Effector memory CD4-positive, alpha-beta T cell (primary cell): ENCODE results near the gene APC2.

Experiments
- DNase-seq, 3 donors: peaks; one replicate each; pipeline ENCODE4 v3.0.0-alpha.2; 2020
- H3K27ac ChIP-seq: 2 replicates; pipeline ENCODE4 v1.7.0; 2013; ENCODE audit warnings: mild to moderate bottlenecking, low read length, moderate library complexity; ENCODE audit not compliant: insufficient read depth, poor library complexity, severe bottlenecking
- H3K27me3 ChIP-seq: replicated peaks from 2 replicates; pipeline ENCODE4 v1.7.0; 2013; ENCODE audit warnings: mild to moderate bottlenecking, low read length; ENCODE audit not compliant: insufficient read depth, control insufficient read depth, poor library complexity, severe bottlenecking
- H3K36me3 ChIP-seq: 2 replicates; pipeline ENCODE4 v1.7.0; 2013; ENCODE audit warnings: mild to moderate bottlenecking, low read length, moderate library complexity; ENCODE audit not compliant: control insufficient read depth, insufficient read depth
- H3K4me1 ChIP-seq: 2 replicates; pipeline ENCODE4 v1.7.0; 2013; ENCODE audit warnings: low read length, mild to moderate bottlenecking; ENCODE audit not compliant: control insufficient read depth, insufficient read depth, poor library complexity, severe bottlenecking
- H3K4me3 ChIP-seq: 2 replicates; pipeline ENCODE4 v1.7.0; 2013; ENCODE audit warnings: low read length, low read depth, mild to moderate bottlenecking; ENCODE audit not compliant: insufficient read depth, poor library complexity, severe bottlenecking
- H3K9me3 ChIP-seq: 2 replicates; pipeline ENCODE4 v1.7.0; 2013; ENCODE audit warnings: mild to moderate bottlenecking, low read length, moderate library complexity; ENCODE audit not compliant: control insufficient read depth

The APC2 gene

GRCh38 chr19:1431759-1432506 is 18.0 kb upstream of the APC2 start:
- no peaks in the 10 kb centered on the region for H3K9me3 ChIP-seq
- H3K4me3 ChIP-seq = no peak overlapping the region
- DNase-seq = no peak
- no peaks in the 10 kb centered on the region for H3K27me3 ChIP-seq
- H3K36me3 ChIP-seq = peaks cover 72% of the 10 kb centered on the region
- no peaks in the 10 kb centered on the region for H3K4me1 ChIP-seq
- H3K27ac ChIP-seq = no peak overlapping the region

GRCh38 chr19:1432507-1432887 is 17.4 kb upstream of the APC2 start:
- H3K27ac ChIP-seq = no peak overlapping the region
- no peaks in the 10 kb centered on the region for H3K9me3 ChIP-seq
- H3K4me1 ChIP-seq = no peaks in the 10 kb centered on the region
- H3K27me3 ChIP-seq = no peaks in the 10 kb centered on the region
- peaks cover 67% of the 10 kb centered on the region for H3K36me3 ChIP-seq
- no peak for DNase-seq
- no peak overlapping the region for H3K4me3 ChIP-seq

DNA sequence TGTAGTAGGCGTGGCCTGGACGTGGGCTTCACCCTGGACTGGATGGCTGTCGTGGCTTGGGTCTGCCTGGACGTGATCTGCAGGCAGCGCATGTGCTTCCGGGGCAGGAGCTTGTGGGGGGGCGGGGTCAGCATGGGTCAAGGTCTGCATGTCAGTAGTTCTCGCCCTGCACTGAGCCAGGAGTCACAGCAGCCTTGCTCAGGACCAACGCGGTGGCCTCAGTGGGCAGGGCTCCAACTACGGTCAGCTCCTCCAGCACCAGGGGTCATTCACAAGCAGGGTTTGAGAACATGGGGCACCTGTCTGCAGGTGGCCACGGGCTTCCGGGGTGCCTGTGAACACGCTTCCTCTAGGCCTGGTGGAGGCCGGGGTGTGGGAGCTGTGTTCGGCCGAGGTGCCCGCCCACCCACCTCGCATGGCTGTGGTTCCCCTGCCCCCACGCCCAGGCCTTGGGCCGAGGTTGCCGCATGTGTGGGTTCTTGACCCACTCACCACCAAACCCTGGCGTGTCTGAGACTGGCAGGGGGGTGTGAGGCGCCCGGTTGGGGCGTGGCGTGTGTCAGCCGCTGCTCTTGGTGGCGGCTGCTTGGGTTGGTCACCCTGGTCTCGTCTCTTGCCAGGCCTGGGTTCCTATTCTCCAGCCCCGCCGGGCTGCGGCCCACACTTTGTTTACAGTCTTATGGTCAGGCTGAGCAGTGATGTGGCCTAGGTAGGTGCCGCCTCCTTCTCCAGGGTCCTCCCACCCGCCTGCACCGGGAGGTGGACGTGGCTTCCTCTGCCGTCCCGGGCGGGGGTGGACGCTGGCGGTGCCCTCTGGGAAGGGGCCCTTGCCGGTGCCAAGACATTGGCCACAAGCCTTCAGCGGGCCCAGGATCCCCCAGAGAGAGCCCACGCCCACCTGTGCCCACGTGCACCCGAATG is 16.5 kb upstream of the APC2 start:
- Histone ChIP-seq H3K9me3 (no peaks in the 10 kb centered on the region), H3K36me3 (peaks cover 61% of the 10 kb centered on the region), H3K27ac (no peak overlapping the region), H3K27me3 (no peaks in the 10 kb centered on the region), H3K4me1 (peaks cover 4% of the 10 kb centered on the region), H3K4me3 (no peak overlapping the region)
- DNase-seq = no peak

- no peak overlapping the region for H3K4me3 ChIP-seq
Observed at GRCh38 chr19:1434040-1434366, 15.9 kb upstream of the APC2 start.

DNA sequence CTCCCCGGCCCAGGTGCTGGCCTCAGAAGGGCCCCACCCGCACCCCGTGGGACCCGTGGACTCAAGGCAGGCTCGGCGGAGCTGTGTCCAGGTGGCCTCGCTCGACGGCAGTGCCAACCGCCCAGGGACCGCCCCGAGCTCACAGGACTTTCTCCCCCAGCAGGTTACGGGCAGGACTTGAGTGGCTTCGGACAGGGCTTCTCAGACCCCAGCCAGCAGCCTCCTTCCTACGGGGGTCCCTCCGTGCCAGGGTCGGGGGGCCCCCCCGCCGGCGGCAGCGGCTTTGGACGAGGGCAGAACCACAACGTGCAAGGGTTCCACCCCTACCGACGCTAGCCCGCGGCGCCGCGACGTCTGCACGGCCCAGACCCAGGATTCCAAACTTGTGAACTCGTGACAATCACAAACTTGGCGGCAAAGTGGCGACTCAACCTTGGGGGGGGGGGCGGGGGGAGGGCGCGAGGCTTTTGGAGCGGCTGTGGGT is 15.3 kb upstream of the APC2 start:
- Histone ChIP-seq H3K4me3 (no peak overlapping the region), H3K4me1 (peaks cover 11% of the 10 kb centered on the region), H3K27ac (no peak overlapping the region), H3K36me3 (peaks cover 55% of the 10 kb centered on the region), H3K27me3 (no peaks in the 10 kb centered on the region), H3K9me3 (no peaks in the 10 kb centered on the region)
- no peak for DNase-seq

More at GRCh38 chr19:1434040-1434366, 15.9 kb upstream of the APC2 start:
- no peak for DNase-seq
- peaks cover 5% of the 10 kb centered on the region for H3K4me1 ChIP-seq
- peaks cover 59% of the 10 kb centered on the region for H3K36me3 ChIP-seq
- H3K9me3 ChIP-seq = no peaks in the 10 kb centered on the region
- no peaks in the 10 kb centered on the region for H3K27me3 ChIP-seq
- no peak overlapping the region for H3K27ac ChIP-seq

DNA sequence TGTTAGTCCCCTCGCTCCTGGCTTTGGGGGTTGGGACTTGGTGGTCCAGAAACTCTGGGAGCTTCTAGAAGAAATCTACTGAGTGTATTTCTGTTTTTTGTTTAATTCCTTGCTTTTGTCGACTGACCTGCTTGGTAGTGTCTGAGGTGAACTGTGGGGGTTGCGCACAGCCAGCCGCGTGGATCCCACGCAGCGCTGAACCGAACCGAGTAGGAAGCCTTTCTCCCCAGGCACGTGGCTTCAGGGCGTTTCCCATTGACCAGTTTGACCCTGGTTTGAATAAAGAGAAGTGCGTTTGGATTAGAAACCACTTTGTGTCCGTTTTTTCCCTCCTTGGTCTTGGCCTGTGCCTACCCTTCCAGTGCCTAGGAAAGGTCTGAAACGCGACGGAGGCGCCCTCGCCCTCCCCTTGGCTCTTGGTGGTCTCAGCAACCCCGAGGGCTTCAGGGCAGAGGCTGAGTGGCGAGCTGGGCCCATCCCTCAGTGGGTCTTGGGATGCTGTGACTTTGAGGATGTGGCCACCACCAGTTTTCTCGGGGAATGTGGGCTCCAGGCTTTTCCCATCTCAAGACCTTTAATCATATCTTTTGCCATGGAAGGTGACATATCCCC is 14.4 kb upstream of the APC2 start:
- Histone ChIP-seq H3K36me3 (peaks cover 58% of the 10 kb centered on the region), H3K9me3 (no peaks in the 10 kb centered on the region), H3K4me3 (no peak overlapping the region), H3K27me3 (no peaks in the 10 kb centered on the region), H3K27ac (no peak overlapping the region), H3K4me1 (peaks cover 15% of the 10 kb centered on the region)
- DNase-seq = no peak

- no peaks in the 10 kb centered on the region for H3K9me3 ChIP-seq
- H3K4me1 ChIP-seq = peaks cover 15% of the 10 kb centered on the region
- H3K4me3 ChIP-seq = peak overlapping the region; percentile 98
- H3K27me3 ChIP-seq = no peaks in the 10 kb centered on the region
- H3K27ac ChIP-seq = no peak overlapping the region
- no peak for DNase-seq
- peaks cover 62% of the 10 kb centered on the region for H3K36me3 ChIP-seq
Observed at GRCh38 chr19:1437609-1438008, 12.3 kb upstream of the APC2 start.

- H3K27me3 ChIP-seq = no peaks in the 10 kb centered on the region
- peak within 1 kb of the TSS; percentile 90 for H3K27ac ChIP-seq
- DNase-seq = peak; percentile 89 to 94 (median 93)
- H3K4me3 ChIP-seq = peak within 1 kb of the TSS; percentile 98
- H3K9me3 ChIP-seq = no peaks in the 10 kb centered on the region
- peaks cover 55% of the 10 kb centered on the region for H3K36me3 ChIP-seq
- H3K4me1 ChIP-seq = peaks cover 15% of the 10 kb centered on the region
Observed at GRCh38 chr19:1438035-1438932, 11.6 kb upstream of the APC2 start, which contains the start of gene RPS15. Gene RPS15, plus strand, starts transcription at chr19:1438396. Its CDS starts 30 bp downstream, at chr19:1438426.

DNA sequence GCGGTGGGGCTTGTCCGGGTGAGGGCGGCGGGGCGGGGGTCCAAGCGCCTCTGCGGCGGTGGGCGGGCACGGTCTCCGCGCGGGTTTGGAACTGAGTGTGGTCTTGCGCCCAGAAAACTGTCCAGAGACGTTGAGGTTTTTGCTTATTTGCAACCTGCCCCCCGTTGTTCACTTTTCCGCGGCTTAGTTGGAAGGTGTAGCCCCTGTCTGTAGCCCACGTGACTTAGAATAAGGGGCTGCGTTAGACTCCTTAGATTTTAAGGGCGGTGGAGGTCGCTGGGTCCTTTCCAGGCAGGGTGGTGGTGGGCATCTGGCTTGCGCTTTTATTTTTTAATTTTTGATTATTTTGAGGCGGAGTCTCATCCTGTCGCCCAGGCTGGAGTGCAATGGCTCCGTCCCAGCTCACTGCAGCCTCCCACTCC is 11.0 kb upstream of the APC2 start:
- H3K4me1 ChIP-seq = peaks cover 15% of the 10 kb centered on the region
- no peak for DNase-seq
- peak overlapping the region; percentile 90 for H3K27ac ChIP-seq
- no peaks in the 10 kb centered on the region for H3K9me3 ChIP-seq
- peaks cover 48% of the 10 kb centered on the region for H3K36me3 ChIP-seq
- H3K4me3 ChIP-seq = peak overlapping the region; percentile 98
- H3K27me3 ChIP-seq = no peaks in the 10 kb centered on the region
